Muscle of arm (tissue), 12 donors: ENCODE measurements around the gene PDCD7. TPM values are rescaled to one million over a fixed set of nuclear protein-coding genes. Genes with fewer than 3 reads are reported as not detected.
"Not testable (repeated sequence)": the region's sequence is repeated elsewhere in the genome, so short reads cannot be mapped to it uniquely, and the experiment has no call there.

ENCODE experiments used
- DNase-seq: peaks from one replicate; pipeline ENCODE4 v3.0.0-alpha.2; 2013
- polyA plus RNA-seq, 12 donors: library from polyadenylated mRNA; unstranded; fragments of 120-200 nt; gene quantifications; one replicate each; pipeline ENCODE4 v1.2.1, GENCODE V29; 2013; ENCODE audit not compliant: insufficient read length in 12 of 12

Gene PDCD7
- polyA plus RNA-seq, 12 donors: 14.8 to 44.0 (median 19.5) TPM; not detected in 1

DNA sequence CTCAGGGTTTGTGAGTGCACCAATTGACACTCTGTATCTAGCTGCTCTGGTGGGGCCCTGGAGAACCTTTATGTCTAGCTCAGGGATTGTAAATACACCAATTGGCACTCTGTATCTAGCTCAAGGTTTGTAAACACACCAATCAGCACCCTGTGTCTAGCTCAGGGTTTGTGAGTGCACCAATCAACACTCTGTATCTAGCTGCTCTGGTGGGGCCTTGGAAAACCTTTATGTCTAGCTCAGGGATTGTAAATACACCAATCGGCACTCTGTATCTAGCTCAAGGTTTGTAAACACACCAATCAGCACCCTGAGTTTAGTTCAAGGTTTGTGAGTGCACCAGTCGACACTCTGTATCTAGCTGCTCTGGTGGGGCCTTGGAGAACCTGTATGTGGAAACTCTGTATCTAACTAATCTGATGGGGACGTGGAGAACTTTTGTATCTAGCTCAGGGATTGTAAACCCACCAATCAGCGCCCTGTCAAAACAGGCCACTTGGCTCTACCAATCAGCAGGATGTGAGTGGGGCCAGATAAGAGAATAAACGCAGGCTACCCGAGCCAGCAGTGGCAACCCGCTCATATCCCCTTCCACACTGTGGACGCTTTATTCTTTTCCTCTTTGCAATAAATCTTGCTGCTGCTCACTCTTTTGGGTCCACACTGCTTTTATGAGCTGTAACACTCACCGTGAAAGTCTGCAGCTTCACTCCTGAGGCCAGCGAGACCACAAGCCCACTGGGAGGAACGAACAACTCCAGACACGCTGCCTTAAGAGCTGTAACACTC, 57.8 kb downstream of the PDCD7 start:
- DNase-seq: not testable (repeated sequence)

GRCh38 chr15:65074946-65075345, 58.7 kb downstream of the PDCD7 start:
- DNase-seq: not testable (repeated sequence)

GRCh38 chr15:65072617-65073016, 61.0 kb downstream of the PDCD7 start:
- DNase-seq: no peak

- no peak for DNase-seq
Measured at GRCh38 chr15:65072027-65072426, 61.6 kb downstream of the PDCD7 start.

DNA sequence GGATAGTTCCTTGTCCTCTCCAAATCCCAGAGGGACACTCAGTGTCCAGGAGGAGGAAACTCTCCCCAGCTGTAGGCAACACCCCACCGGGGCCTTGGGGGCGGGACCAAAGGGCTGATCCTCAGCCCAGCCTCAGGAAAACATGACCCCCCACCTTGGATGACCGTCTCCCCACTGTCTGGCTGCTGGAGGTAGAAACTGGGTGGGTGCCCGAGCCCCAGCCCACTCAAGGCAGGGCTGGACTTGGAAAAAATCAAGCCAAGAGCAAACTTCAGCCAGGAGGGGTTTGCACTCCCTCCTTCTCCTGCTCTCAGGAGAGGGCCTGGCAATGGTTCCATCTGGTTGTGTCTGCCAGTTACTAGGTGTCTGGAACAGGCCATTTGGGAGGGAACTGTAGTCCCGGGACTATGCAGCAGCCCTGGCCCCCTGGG, 62.2 kb downstream of the PDCD7 start:
- no peak for DNase-seq

DNA sequence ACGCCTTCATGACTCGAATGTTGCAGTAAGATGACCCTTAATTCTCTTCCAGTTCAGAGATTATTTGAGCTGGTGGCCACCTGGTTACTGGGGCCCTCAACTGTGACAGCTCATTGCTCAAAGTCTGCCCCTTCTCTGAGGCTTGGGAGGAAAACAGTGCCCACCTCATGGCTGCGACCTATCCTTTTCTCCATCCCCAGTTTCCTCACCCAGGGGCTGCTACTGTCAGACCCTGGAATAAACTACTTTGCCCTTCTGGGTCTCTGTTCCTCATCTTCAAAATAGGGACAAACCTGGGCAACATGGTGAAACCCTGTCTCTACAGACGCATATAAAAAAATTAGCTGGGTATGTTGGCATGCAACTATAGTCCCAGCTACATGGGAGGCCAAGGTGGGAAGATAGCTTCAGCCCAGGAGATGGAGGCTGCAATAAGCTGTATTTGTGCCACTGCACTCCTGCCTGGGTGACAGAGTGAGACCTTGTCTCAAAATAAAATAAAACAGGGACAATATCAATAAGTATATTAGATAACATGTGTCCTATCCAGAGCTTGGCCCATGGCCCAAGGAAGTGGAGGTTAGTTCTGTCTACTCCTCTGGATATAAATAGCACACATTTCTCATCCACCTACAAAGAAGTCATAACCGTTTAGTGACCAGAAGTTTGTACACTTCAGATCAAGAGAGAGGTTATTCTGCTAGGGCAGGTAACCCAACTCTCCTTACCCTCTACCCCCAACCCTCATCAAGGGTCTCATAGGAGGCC, 63.6 kb downstream of the PDCD7 start:
- DNase-seq: no peak

DNA sequence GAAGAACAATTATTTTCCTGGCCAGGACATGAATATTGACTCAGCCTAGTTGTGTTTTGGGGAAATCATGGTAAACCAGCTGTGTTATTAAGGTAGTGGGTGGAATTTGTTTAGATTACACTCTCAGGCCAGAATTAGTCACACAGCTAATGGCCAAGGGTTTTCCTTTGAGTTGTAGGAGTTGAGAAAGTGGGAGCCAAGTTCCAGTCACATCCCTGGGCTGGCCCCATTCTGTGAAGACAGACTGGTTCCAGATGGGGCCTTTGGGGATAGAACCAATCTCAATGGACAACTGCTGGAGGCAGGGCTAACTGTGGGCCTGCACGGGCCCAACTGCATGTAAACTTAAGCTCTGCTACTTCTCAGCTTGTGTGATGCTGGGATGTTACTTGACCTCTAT, 64.4 kb downstream of the PDCD7 start:
- DNase-seq: no peak

DNA sequence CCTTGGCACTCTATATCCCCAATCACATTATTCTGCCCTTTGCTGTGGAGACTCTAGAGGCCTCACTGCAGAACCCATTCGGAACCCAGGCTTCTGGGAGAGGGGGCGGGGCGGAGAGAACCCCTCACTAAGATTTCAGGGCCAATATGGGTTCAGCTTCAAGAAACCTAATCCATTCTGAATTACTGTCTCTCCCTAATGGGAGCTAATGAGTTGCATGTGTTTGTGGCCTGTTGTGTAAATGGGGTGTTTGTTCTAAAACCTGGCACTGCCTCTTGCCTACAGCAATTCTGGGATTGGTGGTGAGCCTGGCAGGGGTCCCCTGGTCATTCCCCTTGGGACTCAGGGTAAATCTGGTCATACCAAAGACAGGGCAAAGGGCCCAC, 65.2 kb downstream of the PDCD7 start:
- no peak for DNase-seq

DNA sequence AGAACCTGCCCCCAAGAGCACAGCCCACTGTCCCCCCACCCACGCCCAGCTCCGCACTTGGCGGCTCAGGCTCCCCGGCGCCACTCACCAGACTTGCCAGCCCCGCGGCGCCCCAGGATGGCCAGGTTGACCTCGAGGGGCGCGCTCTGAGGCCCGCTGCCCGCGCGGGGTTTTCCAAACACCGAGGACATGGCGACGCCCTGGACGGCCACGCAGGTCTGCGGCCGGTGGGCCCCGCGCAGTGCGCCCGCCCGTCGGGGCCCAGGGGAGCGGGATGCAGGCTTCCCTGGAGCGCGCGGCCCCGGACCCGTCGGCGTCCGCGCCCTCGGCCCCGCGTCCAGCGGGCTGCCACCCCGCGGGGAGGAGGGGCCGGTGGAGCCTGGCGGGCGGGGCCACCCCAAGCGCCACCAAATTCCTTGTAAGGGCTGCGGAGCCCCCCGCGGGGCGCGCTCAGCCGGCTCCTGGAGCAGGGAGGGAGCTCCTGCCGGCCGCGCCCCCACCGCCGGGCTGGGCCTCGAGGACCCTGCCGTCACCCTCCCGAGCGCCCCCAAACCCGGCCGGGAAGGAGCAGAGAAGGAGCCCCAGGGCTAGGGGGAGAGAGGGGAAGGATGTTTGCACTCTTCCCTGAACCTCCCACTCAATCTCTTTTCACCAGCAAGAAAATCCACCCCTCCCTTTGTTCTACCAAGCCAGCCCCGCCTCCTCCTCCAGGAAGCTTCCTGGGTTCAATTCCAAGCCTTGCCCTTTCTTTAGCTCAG, 65.8 kb downstream of the PDCD7 start, which contains the start of gene RASL12:
TSS of gene RASL12 (minus strand) at position 347 of the 758 bp plus-strand sequence. CDS start at position 191, 156 bp downstream.
- no peak for DNase-seq

Other genes with a start within 250 kb of the PDCD7 start
- gene ANKDD1A, start 221.9 kb downstream of the PDCD7 start, polyA plus RNA-seq: 10 to 100 TPM in 1 of 12 donors, 1 to 10 TPM in 10, not detected in 1; 3.8 to 10.3 (median 7.0) TPM
- gene SPG21, start 143.9 kb downstream of the PDCD7 start, polyA plus RNA-seq: 10 to 100 TPM in 11 of 12 donors, not detected in 1; 55.5 to 99.8 (median 83.6) TPM
- 10 to 100 TPM in 3 of 12 donors, 1 to 10 TPM in 7, not detected in 2; 8.2 to 13.0 (median 9.4) TPM for gene MTFMT, start 104.2 kb downstream of the PDCD7 start, polyA plus RNA-seq
- gene SLC51B, start 88.4 kb downstream of the PDCD7 start, polyA plus RNA-seq: 1 to 10 TPM in 10 of 12 donors, not detected in 2; 1.0 to 1.9 (median 1.4) TPM
- 10 to 100 TPM in 8 of 12 donors, 1 to 10 TPM in 3, not detected in 1; 9.5 to 14.3 (median 11.6) TPM for gene RASL12, start 65.8 kb downstream of the PDCD7 start, polyA plus RNA-seq
- gene KBTBD13, start 57.1 kb downstream of the PDCD7 start, polyA plus RNA-seq: 1 to 10 TPM in 7 of 12 donors, under 1 TPM in 3, not detected in 2; 0.59 to 2.9 (median 1.3) TPM
- 1 to 10 TPM in 11 of 12 donors, not detected in 1; 2.5 to 8.1 (median 3.9) TPM for gene UBAP1L, start 18.6 kb downstream of the PDCD7 start, polyA plus RNA-seq
- gene CLPX, start 51.5 kb upstream of the PDCD7 start, polyA plus RNA-seq: 10 to 100 TPM in 11 of 12 donors, not detected in 1; 32.1 to 63.6 (median 47.1) TPM
- 10 to 100 TPM in 11 of 12 donors, not detected in 1; 13.6 to 41.8 (median 20.2) TPM for gene CILP, start 77.7 kb upstream of the PDCD7 start, polyA plus RNA-seq
- gene PARP16, start 153.1 kb upstream of the PDCD7 start, polyA plus RNA-seq: 10 to 100 TPM in 11 of 12 donors, not detected in 1; 11.1 to 15.0 (median 12.5) TPM
- gene RNU5A-1, start 162.2 kb upstream of the PDCD7 start, polyA plus RNA-seq: not detected
- gene RNU5B-1, start 170.9 kb upstream of the PDCD7 start, polyA plus RNA-seq: 1 to 10 TPM in 1 of 12 donors, not detected in 11; 2.1 TPM
- gene IGDCC3, start 244.2 kb upstream of the PDCD7 start, polyA plus RNA-seq: 10 to 100 TPM in 1 of 12 donors, 1 to 10 TPM in 10, not detected in 1; 2.1 to 11.5 (median 3.1) TPM